ENCODE results near the gene GRK4.
A peak's percentile ranks its signal among the peaks of the same experiment; 100 is the strongest.

GRK4 gene

DNA sequence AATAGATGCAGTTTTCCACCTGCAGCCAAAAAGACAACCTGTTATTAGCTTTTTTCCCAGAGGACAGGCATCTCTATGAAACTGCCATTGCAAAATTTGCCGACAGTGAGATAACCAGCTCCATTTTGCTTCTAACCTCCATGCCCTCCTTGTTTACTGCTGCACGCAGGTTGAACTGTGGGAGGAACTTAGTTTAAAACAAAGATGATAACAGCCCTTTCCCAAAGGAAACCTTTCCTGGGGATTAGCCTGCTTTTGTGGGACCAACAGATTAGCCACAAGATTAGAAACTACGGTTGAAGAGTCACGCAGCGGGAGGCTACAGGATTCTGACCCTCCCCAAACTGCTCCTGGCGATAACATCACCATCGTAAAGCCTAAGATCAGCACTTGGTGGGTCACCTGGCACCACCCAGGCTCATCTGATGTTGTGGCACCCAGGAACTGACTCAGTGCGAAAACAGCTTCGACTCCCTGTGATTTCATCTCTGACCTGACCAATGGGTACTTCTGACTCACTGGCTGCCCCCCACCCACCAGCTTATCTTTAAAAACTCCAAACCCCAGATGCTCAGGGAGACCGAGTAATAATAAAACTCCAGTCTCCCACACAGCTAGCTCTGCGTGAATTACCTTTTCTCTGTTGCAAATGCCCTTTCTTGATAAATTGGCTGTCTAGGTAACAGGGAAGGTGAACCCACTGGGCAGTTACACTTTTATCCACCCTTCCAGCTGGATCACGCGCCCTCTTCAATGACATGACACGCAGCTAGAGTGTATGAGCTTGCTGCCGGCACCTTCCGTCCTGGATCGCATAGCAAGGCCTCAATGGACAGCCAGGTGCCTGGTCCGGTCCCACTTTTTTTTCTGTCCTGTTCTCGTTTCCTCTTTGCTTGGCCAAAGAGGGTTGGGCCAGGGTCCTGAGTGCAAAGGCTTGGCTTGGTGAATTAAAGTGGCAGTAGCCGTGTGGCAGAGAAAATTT is 27.3 kb upstream of the GRK4 start (continued):
- TF ChIP-seq PATZ1 (tag by site-specific recombination; IDR thresholded peaks at IDR 0.05) (0 out of 2 replicates have a peak, but pooled peaks have one; percentile 15), ZNF785 (tag by site-specific recombination; IDR thresholded peaks at IDR 0.05) (no peak), ZNF776 (tag by site-specific recombination; IDR thresholded peaks at IDR 0.05; ENCODE audit: borderline replicate concordance) (no peak), ZNF121 (tag by site-specific recombination; IDR thresholded peaks at IDR 0.05) (no peak), ZNF416 (tag by site-specific recombination; IDR thresholded peaks at IDR 0.05) (no peak), MEIS1 (CRISPR knock-in tag; IDR thresholded peaks at IDR 0.05; ENCODE audit: borderline replicate concordance) (no peak), ZNF175 (tag by site-specific recombination; IDR thresholded peaks at IDR 0.05) (no peak), ZNF521 (tag by site-specific recombination; IDR thresholded peaks at IDR 0.05) (no peak), ZNF132 (tag by site-specific recombination; IDR thresholded peaks at IDR 0.05; ENCODE audit: borderline replicate concordance) (no peak), ZNF280C (tag by site-specific recombination; IDR thresholded peaks at IDR 0.05) (no peak), BCL11A (tag by site-specific recombination; IDR thresholded peaks at IDR 0.05; ENCODE audit: low read depth) (no peak), MYNN (tag by site-specific recombination; IDR thresholded peaks at IDR 0.05; ENCODE audit: borderline replicate concordance) (no peak), ZNF16 (tag by site-specific recombination; IDR thresholded peaks at IDR 0.05; ENCODE audit: low read depth) (no peak), ZBTB48 (tag by site-specific recombination; IDR thresholded peaks at IDR 0.05) (no peak), ZBTB8A (tag by site-specific recombination; IDR thresholded peaks at IDR 0.05) (no peak), ZNF654 (tag by site-specific recombination; IDR thresholded peaks at IDR 0.05; ENCODE audit: low read depth) (no peak), ZNF311 (tag by site-specific recombination; IDR thresholded peaks at IDR 0.05; ENCODE audit: borderline replicate concordance) (no peak), ZNF114 (tag by site-specific recombination; IDR thresholded peaks at IDR 0.05) (no peak), ZNF658 (tag by site-specific recombination; IDR thresholded peaks at IDR 0.05) (no peak), GLIS2 (tag by site-specific recombination; IDR thresholded peaks at IDR 0.05) (peak; percentile 40; the same call in 1 of the 2 replicates)
- TF ChIP-seq, protein P1, sequence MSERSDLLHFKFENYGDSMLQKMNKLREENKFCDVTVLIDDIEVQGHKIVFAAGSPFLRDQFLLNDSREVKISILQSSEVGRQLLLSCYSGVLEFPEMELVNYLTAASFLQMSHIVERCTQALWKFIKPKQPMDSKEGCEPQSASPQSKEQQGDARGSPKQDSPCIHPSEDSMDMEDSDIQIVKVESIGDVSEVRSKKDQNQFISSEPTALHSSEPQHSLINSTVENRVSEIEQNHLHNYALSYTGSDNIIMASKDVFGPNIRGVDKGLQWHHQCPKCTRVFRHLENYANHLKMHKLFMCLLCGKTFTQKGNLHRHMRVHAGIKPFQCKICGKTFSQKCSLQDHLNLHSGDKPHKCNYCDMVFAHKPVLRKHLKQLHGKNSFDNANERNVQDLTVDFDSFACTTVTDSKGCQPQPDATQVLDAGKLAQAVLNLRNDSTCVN (tag by site-specific recombination; optimal IDR thresholded peaks at IDR 0.05) = no peak
- TF ChIP-seq, protein P2, sequence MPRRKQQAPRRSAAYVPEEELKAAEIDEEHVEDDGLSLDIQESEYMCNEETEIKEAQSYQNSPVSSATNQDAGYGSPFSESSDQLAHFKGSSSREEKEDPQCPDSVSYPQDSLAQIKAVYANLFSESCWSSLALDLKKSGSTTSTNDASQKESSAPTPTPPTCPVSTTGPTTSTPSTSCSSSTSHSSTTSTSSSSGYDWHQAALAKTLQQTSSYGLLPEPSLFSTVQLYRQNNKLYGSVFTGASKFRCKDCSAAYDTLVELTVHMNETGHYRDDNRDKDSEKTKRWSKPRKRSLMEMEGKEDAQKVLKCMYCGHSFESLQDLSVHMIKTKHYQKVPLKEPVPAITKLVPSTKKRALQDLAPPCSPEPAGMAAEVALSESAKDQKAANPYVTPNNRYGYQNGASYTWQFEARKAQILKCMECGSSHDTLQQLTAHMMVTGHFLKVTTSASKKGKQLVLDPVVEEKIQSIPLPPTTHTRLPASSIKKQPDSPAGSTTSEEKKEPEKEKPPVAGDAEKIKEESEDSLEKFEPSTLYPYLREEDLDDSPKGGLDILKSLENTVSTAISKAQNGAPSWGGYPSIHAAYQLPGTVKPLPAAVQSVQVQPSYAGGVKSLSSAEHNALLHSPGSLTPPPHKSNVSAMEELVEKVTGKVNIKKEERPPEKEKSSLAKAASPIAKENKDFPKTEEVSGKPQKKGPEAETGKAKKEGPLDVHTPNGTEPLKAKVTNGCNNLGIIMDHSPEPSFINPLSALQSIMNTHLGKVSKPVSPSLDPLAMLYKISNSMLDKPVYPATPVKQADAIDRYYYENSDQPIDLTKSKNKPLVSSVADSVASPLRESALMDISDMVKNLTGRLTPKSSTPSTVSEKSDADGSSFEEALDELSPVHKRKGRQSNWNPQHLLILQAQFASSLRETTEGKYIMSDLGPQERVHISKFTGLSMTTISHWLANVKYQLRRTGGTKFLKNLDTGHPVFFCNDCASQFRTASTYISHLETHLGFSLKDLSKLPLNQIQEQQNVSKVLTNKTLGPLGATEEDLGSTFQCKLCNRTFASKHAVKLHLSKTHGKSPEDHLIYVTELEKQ (tag by site-specific recombination; IDR thresholded peaks at IDR 0.05; ENCODE audit: borderline replicate concordance) = no peak
- TF ChIP-seq, protein P3, sequence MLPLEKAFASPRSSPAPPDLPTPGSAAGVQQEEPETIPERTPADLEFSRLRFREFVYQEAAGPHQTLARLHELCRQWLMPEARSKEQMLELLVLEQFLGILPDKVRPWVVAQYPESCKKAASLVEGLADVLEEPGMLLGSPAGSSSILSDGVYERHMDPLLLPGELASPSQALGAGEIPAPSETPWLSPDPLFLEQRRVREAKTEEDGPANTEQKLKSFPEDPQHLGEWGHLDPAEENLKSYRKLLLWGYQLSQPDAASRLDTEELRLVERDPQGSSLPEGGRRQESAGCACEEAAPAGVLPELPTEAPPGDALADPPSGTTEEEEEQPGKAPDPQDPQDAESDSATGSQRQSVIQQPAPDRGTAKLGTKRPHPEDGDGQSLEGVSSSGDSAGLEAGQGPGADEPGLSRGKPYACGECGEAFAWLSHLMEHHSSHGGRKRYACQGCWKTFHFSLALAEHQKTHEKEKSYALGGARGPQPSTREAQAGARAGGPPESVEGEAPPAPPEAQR (tag by site-specific recombination; IDR thresholded peaks at IDR 0.05) = no peak
- TF ChIP-seq, protein P4, sequence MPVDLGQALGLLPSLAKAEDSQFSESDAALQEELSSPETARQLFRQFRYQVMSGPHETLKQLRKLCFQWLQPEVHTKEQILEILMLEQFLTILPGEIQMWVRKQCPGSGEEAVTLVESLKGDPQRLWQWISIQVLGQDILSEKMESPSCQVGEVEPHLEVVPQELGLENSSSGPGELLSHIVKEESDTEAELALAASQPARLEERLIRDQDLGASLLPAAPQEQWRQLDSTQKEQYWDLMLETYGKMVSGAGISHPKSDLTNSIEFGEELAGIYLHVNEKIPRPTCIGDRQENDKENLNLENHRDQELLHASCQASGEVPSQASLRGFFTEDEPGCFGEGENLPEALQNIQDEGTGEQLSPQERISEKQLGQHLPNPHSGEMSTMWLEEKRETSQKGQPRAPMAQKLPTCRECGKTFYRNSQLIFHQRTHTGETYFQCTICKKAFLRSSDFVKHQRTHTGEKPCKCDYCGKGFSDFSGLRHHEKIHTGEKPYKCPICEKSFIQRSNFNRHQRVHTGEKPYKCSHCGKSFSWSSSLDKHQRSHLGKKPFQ (tag by site-specific recombination; IDR thresholded peaks at IDR 0.05) = no peak
- TF ChIP-seq, protein P5, sequence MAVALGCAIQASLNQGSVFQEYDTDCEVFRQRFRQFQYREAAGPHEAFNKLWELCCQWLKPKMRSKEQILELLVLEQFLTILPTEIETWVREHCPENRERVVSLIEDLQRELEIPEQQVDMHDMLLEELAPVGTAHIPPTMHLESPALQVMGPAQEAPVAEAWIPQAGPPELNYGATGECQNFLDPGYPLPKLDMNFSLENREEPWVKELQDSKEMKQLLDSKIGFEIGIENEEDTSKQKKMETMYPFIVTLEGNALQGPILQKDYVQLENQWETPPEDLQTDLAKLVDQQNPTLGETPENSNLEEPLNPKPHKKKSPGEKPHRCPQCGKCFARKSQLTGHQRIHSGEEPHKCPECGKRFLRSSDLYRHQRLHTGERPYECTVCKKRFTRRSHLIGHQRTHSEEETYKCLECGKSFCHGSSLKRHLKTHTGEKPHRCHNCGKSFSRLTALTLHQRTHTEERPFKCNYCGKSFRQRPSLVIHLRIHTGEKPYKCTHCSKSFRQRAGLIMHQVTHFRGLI (tag by site-specific recombination; IDR thresholded peaks at IDR 0.05) = no peak

Data from HEK293 (cell line).